DMS79 (cell line): ENCODE results near the gene OR8B12.
"Not testable (repeated sequence)": the region's sequence is repeated elsewhere in the genome, so short reads cannot be mapped to it uniquely, and the experiment has no call there.

Source experiments
- DNase-seq: peaks from one replicate; lab custom pipeline; 2025; lab: John Stamatoyannopoulos, UW

The OR8B12 gene

DNA sequence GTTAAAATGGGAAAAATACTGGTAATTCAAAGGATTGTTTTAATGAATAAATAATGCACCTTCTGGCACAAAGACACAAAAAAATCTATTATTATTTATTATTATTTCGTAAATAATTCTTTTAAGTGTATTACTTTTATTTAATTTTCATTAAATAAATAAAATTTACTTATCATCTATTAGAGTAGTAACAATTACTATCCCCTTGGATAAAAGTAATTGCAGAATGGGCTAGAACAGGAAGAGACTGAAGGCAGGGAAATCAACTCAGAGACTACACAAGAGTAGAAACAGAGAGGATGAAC lies 23.0 kb downstream of the OR8B12 start:
- DNase-seq, result no peak

DNA sequence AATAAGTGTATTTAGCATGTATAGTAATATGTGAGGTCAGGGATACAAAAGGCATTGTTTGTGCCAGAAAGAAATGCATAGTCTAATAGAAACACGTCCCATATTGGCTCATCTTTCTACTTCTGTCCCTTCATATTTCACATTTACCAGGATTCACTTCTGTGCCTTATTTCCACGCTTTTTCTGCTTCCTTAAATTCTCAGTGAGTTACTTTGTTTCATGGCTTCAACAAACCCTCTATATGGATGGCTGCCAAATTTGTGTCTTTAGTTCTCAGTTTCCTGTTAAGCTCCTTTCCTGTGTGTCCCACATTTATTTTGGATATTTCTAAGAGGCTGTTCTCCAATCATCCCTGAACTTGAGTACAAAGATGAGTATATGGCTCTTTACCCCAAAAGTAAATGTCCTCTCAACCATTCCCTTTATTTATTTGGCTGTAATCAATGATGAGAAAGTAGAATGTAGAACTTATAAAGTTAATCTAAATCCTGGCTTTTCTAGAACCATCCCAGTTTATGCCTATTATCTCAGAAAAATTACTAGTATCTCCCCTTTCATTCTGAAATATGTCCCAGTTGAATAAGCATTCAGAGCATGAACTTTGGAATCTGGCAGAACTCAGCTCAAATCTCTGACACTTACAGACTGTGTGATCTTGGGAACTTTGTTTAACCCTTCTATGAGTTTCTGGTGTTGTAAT lies 23.5 kb downstream of the OR8B12 start:
- DNase-seq, result no peak

DNA sequence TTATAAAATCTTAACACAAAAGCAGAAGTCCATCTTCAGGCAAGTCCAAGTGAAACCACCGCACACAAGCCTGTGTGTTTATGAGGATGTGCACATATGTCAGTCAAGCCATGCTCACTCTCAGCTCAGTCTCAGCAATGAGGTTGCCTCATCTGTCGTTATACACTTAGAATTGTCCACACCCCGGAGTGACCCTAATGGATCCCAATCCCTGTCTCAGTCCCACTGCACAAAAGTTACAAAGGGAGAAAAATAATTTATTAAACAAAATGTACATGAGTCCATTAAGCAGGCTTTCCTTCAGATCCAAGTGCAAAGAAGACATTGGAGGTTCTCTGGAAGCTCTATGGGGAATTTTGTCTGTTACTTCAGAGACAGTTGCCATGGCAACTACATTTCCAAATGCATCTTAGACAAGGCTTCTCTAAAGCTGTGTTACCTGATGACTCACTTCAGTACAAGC lies 24.4 kb downstream of the OR8B12 start:
- no peak for DNase-seq

DNA sequence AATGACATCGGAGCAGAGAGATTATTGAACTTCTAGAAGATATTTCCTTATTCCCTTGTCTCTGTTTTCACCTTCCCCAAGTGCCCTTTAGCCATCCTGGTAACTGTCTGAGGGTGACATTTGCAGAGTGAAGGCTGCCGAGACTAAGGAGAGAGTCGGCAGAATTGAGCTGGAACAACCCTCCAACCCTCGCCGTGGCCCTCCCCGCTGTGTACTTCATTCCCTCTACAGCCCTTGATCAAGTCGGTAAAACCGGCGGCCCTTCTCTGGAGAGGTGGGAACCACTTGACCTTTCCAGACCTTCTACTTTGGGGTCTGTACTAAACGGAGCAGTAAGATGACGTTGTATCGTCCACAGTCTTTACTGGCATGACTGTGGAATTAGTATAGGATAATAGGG lies 26.1 kb downstream of the OR8B12 start:
- no peak for DNase-seq

DNA sequence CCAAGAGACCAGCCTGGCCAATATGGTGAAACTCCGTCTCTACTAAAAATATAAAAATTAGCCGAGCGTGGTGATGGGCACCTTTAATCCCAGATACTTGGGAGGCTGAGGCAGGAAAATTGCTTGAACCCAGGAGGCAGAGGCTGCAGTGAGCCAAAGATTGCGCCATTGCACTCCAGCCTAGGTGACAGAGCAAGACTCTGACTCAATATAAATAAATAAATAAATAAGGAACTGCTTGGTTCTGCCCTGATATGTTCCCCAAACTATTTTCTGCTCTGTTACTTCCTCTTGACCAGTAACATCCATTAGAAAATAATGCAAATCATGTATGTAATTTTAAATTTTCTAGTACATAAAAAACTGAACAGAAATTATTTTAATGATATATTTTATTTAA lies 28.8 kb downstream of the OR8B12 start:
- not testable (repeated sequence) for DNase-seq

DNA sequence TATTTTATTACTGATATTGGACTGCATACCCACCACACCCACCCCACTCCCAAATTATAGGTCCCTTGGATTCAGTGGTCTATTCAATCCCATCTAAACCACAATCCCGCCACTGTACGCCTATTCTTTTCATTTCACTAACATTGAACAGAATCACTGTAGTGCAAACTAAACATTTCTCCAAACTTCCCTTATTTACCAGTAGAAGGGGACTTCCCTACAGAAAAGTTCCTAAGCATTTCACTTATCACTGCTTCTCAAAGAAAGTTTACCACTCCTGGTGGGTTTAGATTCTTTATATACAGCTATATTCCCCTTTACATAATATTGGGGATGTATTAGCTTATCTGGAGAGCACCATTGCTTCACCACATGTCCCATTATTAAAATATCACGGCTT lies 29.3 kb downstream of the OR8B12 start:
- no peak for DNase-seq

DNA sequence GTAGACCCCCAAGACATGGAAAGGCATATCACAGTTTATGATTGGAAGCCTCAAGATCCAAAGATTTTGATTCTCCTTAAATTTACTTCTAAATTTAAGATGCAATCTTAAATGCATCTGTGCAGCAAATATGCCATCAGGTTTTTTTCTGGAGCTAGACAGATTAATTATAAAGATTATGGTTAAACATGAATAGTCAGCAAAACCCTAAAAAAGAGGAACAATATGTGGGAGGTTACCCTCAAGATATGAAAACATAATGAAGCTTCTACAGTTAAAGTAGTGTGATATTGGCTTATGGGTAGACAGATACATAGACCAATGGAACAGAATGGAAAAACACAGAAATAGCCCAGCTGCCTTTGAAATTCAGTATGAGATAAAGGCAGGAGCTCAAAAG lies 31.7 kb downstream of the OR8B12 start:
- no peak for DNase-seq

DNA sequence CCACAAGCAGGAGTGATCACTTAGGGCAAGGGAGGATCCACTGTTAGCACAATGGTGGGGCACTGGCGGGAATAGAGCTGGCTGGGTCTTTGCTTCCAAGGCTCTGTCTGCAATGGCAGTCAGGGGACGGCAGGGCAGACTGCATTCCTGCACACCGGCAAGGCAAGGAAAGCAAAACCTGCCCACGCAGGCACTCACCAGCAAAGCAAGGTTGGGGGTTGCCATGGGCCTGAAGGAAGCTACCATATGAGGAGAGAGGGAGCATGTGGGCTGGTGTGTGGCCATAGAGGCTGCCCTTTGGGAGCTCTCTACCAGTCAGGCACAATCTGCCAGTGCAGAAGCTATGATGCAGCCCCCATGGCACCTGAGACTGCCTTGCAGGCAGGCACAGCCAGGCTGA lies 33.2 kb downstream of the OR8B12 start:
- DNase-seq, result no peak

DNA sequence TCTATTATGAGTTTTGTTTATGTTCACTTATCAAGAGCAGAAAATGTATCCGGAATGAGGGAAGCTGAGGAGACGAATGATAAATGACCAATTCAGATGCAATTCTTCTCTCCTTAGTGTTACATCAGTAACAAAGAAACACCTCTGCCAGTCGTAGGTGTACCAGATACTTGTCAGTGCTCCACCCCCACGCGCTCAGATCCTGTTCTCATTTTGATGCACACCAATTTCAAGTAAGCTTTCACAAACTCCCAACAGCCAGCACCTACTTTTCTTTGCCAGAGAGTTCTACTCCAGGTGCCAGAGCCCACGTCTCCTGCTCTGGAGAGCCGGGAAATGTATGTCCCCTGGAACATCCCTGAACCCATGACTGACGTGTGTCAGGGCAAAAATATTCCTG lies 43.7 kb downstream of the OR8B12 start:
- no peak for DNase-seq

DNA sequence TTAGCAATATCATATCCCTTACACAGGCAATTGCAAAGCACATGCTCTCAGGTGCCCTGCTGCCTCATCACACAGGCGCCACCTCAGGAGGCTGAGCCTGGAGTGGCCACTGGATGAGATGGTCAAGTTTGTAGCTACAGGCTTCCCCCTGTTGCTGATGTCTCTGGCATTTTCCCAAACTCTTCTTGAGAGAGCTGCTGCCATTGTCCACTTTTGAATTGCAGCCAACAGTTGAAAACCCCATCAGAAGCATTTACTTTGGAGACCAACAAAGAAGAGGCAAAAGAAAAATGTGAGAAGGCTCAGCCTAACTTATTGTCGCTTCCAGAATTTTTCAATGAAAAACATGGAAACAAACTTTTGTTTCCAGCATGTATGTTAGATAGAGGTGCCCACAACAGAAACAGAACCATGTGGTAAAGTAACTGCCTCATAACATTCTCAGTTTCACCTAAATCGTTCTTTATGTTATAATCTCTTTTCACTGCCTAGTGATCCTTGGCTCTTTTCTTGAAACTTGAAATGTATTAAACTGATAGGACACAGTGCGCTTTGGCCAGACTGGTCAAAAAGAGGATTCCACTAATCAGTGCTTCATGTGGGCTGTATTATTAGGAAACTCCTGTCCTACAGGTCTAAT lies 50.3 kb downstream of the OR8B12 start:
- no peak for DNase-seq
